ENCODE results near the gene CUEDC2.

- no peak for TF ChIP-seq CTCF (IDR thresholded peaks at IDR 0.05; ENCODE audit: low read length)
- no peak for TF ChIP-seq EZH2 (IDR thresholded peaks at IDR 0.05; ENCODE audit: borderline replicate concordance, low read length)
Observed at GRCh38 chr10:102455893-102456471, 23.6 kb upstream of the CUEDC2 start.
